Breast epithelium (tissue), 3 donors: ENCODE results near the gene MYH3.

Source experiments
- CTCF ChIP-seq, 3 donors: fragments of 450-650 bp; IDR thresholded peaks; one replicate each; pipeline ENCODE4 v1.5.1; 2016 to 2017; ENCODE audit warnings: antibody characterized with exemption in 3 of 3, mild to moderate bottlenecking in 3 of 3, moderate library complexity in 3 of 3
- POLR2A ChIP-seq: fragments of 450-650 bp; IDR thresholded peaks from one replicate; pipeline ENCODE4 v1.6.1; 2016; ENCODE audit warnings: antibody characterized with exemption, mild to moderate bottlenecking, moderate library complexity

GRCh38 chr17:10699856-10700255 lies 42.7 kb upstream of the MYH3 start:
- TF ChIP-seq CTCF (IDR thresholded peaks at IDR 0.05), result no peak
- no peak for TF ChIP-seq POLR2A
